Esophagus muscularis mucosa (tissue), 4 donors: ENCODE measurements around the gene SUGP2. TPM values are rescaled to one million over a fixed set of nuclear protein-coding genes. Genes with fewer than 3 reads are reported as not detected.

ENCODE experiments used
- DNase-seq: peaks from one replicate; pipeline ENCODE4 v3.0.0-alpha.2; 2017; ENCODE audit errors: extremely low spot score
- H3K27ac ChIP-seq, 4 donors: fragments of 200-600 bp; sonication (generic); replicated peaks in 1 of 4; 1 replicate in 3 of 4; 2 replicates in 1 of 4; pipeline ENCODE4 v1.5.1; 2016 to 2019; ENCODE audit warnings: mild to moderate bottlenecking in 1 of 4
- H3K27me3 ChIP-seq, 4 donors: fragments of 200-600 bp; sonication (generic); one replicate each; pipeline versions ENCODE4 v1.5.1 to v1.6.0; 2016 to 2019
- H3K36me3 ChIP-seq, 4 donors: fragments of 200-600 bp; sonication (generic); one replicate each; pipeline ENCODE4 v1.5.1; 2016 to 2019
- H3K4me1 ChIP-seq, 4 donors: fragments of 200-600 bp; sonication (generic); one replicate each; pipeline ENCODE4 v1.5.1; 2016 to 2019
- H3K4me3 ChIP-seq, 4 donors: fragments of 200-600 bp; sonication (generic); 1 replicate in 2 of 4; 2 replicates in 2 of 4; pipeline ENCODE4 v1.5.1; 2016 to 2019; ENCODE audit warnings: mild to moderate bottlenecking in 4 of 4, moderate library complexity in 1 of 4
- H3K9me3 ChIP-seq, 4 donors: fragments of 200-600 bp; sonication (generic); 1 replicate in 3 of 4; 2 replicates in 1 of 4; pipeline ENCODE4 v1.5.1; 2016 to 2019
- EP300 ChIP-seq: sonication (generic); formaldehyde crosslinking; IDR thresholded peaks from one replicate; pipeline ENCODE4 v1.6.1; 2017; ENCODE audit warnings: antibody characterized with exemption
- POLR2A ChIP-seq: fragments of 450-650 bp; IDR thresholded peaks from one replicate; pipeline ENCODE4 v1.6.1; 2017; ENCODE audit warnings: antibody characterized with exemption, moderate library complexity, mild to moderate bottlenecking, low read depth
- POLR2AphosphoS5 ChIP-seq, 2 donors: sonication (generic); formaldehyde crosslinking; IDR thresholded peaks; one replicate each; pipeline ENCODE4 v1.6.1; 2017; ENCODE audit warnings: antibody characterized with exemption in 2 of 2
- WGBS: methylation state at CpG from one replicate; pipeline ENCODE4 v1.1.5; 2018; 5-methylcytosine and 5-hydroxymethylcytosine counted together
- intact Hi-C: fragments of 100-400 bp; cut with DNase I; formaldehyde crosslinking; loops from one replicate; pipeline ENCODE4 v1.15.1; 2023
- total RNA-seq, 4 donors: library from RNA; depleted of rRNA; stranded (reverse); fragments of >200 nt; gene quantifications; one replicate each; pipeline versions ENCODE4 v1.1.0 to v1.2.1, GENCODE V29; 2016
- TF ChIP-seq, protein P1 (sequence below), 3 experiments: fragments of 200-600 bp in 2 of 3; fragments of 450-650 bp in 1 of 3; sonication (generic) in 2 of 3; IDR thresholded peaks; one replicate each; pipeline ENCODE4 v1.5.1; 2017 to 2019; ENCODE audit warnings: antibody characterized with exemption in 3 of 3, mild to moderate bottlenecking in 2 of 3, moderate library complexity in 1 of 3

The SUGP2 gene
- total RNA-seq, 4 donors from 2014 or later: 23.1 to 45.7 (median 32.0) TPM

DNA sequence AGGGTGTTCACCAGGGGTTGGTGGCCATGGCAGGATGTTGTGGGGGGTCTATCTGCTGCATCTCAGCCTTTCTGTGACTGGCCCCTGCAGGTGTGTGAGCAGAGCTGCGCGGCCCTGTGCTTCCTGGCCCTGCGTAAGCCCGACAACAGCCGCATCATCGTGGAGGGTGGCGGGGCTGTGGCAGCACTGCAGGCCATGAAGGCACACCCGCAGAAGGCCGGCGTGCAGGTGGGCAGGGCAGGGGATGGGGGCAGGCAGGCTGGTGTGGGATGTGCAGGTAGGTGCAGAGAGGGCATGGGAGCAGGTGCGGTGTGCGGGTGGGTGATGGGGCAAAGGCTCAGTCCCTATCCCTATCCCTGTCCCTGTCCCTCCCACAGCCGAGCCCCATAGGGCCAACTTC is 22.4 kb upstream of the SUGP2 start:
- intact Hi-C loops: no loop called here
- Histone ChIP-seq H3K9me3 (no peaks in the 10 kb centered on the region), H3K4me1 (no peaks in the 10 kb centered on the region), H3K36me3 (peaks cover 42 to 89% (median 70%) of the 10 kb centered on the region in 4 donors), H3K4me3 (no peak overlapping the region), H3K27ac (no peak overlapping the region), H3K27me3 (no peaks in the 10 kb centered on the region)
- WGBS: 100% methylated on average over 7 of the region's 13 CpGs
- TF ChIP-seq POLR2AphosphoS5 (IDR thresholded peaks at IDR 0.05) (no peak), EP300 (no peak), POLR2A (no peak)
- TF ChIP-seq, protein P1, sequence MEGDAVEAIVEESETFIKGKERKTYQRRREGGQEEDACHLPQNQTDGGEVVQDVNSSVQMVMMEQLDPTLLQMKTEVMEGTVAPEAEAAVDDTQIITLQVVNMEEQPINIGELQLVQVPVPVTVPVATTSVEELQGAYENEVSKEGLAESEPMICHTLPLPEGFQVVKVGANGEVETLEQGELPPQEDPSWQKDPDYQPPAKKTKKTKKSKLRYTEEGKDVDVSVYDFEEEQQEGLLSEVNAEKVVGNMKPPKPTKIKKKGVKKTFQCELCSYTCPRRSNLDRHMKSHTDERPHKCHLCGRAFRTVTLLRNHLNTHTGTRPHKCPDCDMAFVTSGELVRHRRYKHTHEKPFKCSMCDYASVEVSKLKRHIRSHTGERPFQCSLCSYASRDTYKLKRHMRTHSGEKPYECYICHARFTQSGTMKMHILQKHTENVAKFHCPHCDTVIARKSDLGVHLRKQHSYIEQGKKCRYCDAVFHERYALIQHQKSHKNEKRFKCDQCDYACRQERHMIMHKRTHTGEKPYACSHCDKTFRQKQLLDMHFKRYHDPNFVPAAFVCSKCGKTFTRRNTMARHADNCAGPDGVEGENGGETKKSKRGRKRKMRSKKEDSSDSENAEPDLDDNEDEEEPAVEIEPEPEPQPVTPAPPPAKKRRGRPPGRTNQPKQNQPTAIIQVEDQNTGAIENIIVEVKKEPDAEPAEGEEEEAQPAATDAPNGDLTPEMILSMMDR (IDR thresholded peaks at IDR 0.05): no peak
- no peak for DNase-seq

DNA sequence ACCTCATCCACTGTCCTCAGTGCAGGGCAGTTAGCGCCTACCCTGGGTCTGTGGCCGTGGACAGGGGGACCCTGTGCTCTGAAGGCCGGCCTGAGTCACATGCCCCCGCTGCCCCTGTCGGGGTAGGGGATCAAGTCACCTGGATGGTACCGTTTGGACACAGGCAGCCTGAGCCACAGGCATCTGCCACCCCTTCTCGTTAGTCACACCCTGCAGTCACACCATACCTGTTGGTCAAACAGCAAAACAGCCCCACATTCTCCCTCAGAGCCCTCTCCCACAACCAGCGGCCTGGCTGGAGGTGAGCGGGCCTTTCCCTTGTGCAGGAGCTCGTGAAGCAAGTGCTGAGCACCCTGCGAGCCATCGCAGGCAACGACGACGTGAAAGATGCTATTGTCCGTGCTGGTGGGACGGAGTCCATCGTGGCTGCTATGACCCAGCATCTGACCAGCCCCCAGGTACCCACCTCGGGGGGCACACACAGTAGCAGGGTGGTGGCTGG is 21.7 kb upstream of the SUGP2 start:
- Histone ChIP-seq H3K9me3 (no peaks in the 10 kb centered on the region), H3K4me1 (no peaks in the 10 kb centered on the region), H3K4me3 (no peak overlapping the region), H3K36me3 (peaks cover 42 to 93% (median 74%) of the 10 kb centered on the region in 4 donors), H3K27me3 (no peaks in the 10 kb centered on the region), H3K27ac (no peak overlapping the region)
- no peak for TF ChIP-seq POLR2A
- TF ChIP-seq, protein P1 (IDR thresholded peaks at IDR 0.05): no peak
- no peak for TF ChIP-seq POLR2AphosphoS5 (IDR thresholded peaks at IDR 0.05)
- no peak for TF ChIP-seq EP300
- whole genome bisulfite sequencing: 89% methylated on average over 8 of the region's 19 CpGs
- DNase-seq: no peak
- intact Hi-C loops: loop anchor here (5.0 kb wide), 1 partner anchor 82 kb away; the partner anchor contains the start of gene TMEM161A

DNA sequence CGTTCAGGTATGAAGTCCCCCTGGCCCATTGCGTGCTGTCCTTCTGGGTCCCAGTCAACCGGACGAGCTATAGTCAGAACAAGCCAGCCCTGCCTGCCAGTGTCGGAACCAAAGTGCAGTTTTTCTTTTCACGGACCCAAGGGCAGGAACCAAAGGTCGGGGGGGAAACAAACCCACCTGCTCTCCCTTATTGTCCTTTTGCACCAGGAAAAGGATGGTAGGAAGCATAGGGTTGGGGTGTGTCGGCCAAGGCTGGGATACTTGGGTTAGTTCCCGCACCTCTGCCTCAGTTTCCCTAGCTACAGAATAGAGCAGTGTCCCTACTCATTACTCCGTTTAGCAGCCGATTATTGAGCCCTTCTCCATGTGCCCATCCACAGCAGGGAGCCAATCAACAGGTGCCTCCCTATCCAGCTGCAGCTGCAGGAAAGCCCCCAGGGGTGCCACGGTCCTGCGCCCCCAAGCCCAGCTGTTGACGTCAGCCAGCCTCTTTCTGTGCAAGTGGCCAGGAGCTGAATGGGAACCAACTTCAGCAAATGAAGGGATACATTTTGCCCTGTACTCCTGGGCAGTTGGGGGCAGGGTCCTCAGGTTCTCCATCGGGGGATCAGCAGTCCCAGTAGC is 21.1 kb upstream of the SUGP2 start:
- Histone ChIP-seq H3K27me3 (no peaks in the 10 kb centered on the region), H3K4me3 (no peak overlapping the region), H3K27ac (no peak overlapping the region), H3K36me3 (peaks cover 42 to 93% (median 76%) of the 10 kb centered on the region in 4 donors), H3K9me3 (no peaks in the 10 kb centered on the region), H3K4me1 (no peaks in the 10 kb centered on the region)
- TF ChIP-seq POLR2AphosphoS5 (IDR thresholded peaks at IDR 0.05) (no peak), EP300 (no peak), POLR2A (no peak)
- TF ChIP-seq, protein P1 (IDR thresholded peaks at IDR 0.05): no peak
- WGBS: 93% methylated on average over 13 of the region's 15 CpGs
- intact Hi-C loops: loop anchor here (5.0 kb wide), 1 partner anchor 83 kb away; the partner anchor contains the start of gene TMEM161A
- DNase-seq: no peak

DNA sequence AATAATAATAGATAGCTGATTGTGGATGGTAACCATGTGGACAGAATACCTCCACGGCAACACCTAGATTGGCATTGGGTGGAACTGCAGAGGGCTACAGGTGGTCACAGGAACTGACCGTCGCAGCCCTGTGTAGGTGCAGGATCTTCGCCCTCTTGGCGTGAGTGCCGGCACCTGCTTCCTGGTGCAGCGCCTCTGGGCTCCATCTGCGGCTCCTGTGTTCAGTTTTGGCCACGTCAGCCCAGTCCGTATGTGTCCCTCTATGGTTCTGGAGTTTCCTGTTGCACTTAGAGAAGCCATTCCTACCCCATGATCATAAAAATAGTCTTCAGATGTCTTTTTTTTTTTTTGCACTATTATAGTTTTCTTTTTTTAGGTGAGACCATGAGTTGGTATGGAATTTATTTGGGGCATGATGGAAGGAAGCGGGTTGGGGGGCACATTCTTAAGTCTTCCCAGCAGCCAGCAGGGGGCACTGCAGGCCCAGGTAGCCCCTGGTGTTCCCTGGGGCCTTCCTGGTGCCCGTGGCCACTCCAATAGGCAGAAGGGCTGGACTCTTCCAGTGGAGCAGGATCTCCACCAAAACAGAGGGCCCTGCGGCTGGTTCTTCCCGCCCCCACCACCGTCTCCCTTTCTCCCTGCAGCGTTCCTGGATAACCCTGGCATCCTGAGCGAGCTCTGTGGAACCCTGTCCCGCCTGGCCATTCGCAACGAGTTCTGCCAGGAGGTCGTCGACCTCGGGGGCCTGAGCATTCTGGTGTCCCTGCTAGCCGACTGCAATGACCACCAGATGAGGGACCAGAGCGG is 20.4 kb upstream of the SUGP2 start:
- no peaks in the 10 kb centered on the region for H3K9me3 ChIP-seq
- DNase-seq: no peak
- no peak overlapping the region for H3K27ac ChIP-seq
- H3K4me3 ChIP-seq: no peak overlapping the region
- H3K36me3 ChIP-seq: peaks cover 42 to 93% (median 77%) of the 10 kb centered on the region in 4 donors
- 84% methylated on average over 16 of the region's 25 CpGs for WGBS
- no peaks in the 10 kb centered on the region for H3K27me3 ChIP-seq
- no peaks in the 10 kb centered on the region for H3K4me1 ChIP-seq
- TF ChIP-seq, protein P1 (IDR thresholded peaks at IDR 0.05): peak; percentile 54 to 66 (median 57)
- no peak for TF ChIP-seq EP300
- TF ChIP-seq POLR2AphosphoS5 (IDR thresholded peaks at IDR 0.05): no peak
- TF ChIP-seq POLR2A: no peak
- intact Hi-C loops: loop anchor here (5.0 kb wide), 1 partner anchor 84 kb away; the partner anchor contains the start of gene TMEM161A
